GM12801 (cell line): ENCODE data around the gene SUCLG1.

Experiments used
- CTCF ChIP-seq: IDR thresholded peaks from one replicate; pipeline ENCODE4 v1.5.1; 2011; ENCODE audit warnings: control low read depth; ENCODE audit not compliant: insufficient read length; ENCODE audit errors: extremely low read depth

SUCLG1 gene

GRCh38 chr2:84492571-84492970, 33.5 kb upstream of the SUCLG1 start:
- TF ChIP-seq CTCF = no peak

GRCh38 chr2:84491741-84492140, 32.7 kb upstream of the SUCLG1 start:
- TF ChIP-seq CTCF = no peak

- TF ChIP-seq CTCF = no peak
Observed at GRCh38 chr2:84491256-84491655, 32.2 kb upstream of the SUCLG1 start.

GRCh38 chr2:84487298-84487996, 28.4 kb upstream of the SUCLG1 start:
- TF ChIP-seq CTCF = no peak

GRCh38 chr2:84486441-84487115, 27.5 kb upstream of the SUCLG1 start:
- no peak for TF ChIP-seq CTCF

- TF ChIP-seq CTCF = no peak
Observed at GRCh38 chr2:84483320-84483719, 24.2 kb upstream of the SUCLG1 start.

GRCh38 chr2:84482603-84483002, 23.5 kb upstream of the SUCLG1 start:
- TF ChIP-seq CTCF = no peak
